Panc1 (cell line): ENCODE measurements around the gene R3HDM2. TPM values are rescaled to one million over a fixed set of nuclear protein-coding genes. Genes with fewer than 3 reads are reported as not detected.

Experiments used
- ATAC-seq: fragments of 200-7000 bp; cut with Tn5 transposase; 2 replicates; pipeline ENCODE4 v1.9.1; 2020; ENCODE audit warnings: mild to moderate bottlenecking, moderate library complexity
- BruUV-seq: library from RNA; stranded (reverse); fragments of 400-500 nt; replicated peaks from 2 replicates; lab custom pipeline; 2021; lab: Mats Ljungman, UMichigan
- CTCF ChIA-PET: fragments of 300-600 bp; sonication (Branson Sonifier 250); formaldehyde crosslinking; loops from one replicate; lab custom pipeline; 2022; ENCODE audit warnings: antibody characterized with exemption; lab: Charles Lee
- POLR2A ChIA-PET: fragments of 300-600 bp; sonication (Branson Sonifier 250); formaldehyde crosslinking; loops from one replicate; lab custom pipeline; 2022; ENCODE audit warnings: antibody characterized with exemption; lab: Charles Lee
- DNase-seq: peaks from one replicate; pipeline ENCODE4 v3.0.0-alpha.2; 2010; ENCODE audit warnings: low read depth, low spot score
- H3K27ac ChIP-seq: 2 replicates; pipeline ENCODE4 v1.5.1; 2011; ENCODE audit warnings: mild to moderate bottlenecking, low read length, inconsistent platforms
- H3K27me3 ChIP-seq: fragments of 200-500 bp; sonication (Bioruptor generic); 2 replicates; pipeline ENCODE4 v1.6.0; 2014; ENCODE audit warnings: low read length, inconsistent platforms; ENCODE audit not compliant: control insufficient read depth, insufficient read depth
- H3K36me3 ChIP-seq: fragments of 200-500 bp; sonication (Bioruptor generic); 2 replicates; pipeline ENCODE4 v1.5.1; 2014; ENCODE audit warnings: inconsistent platforms, mild to moderate bottlenecking, low read length, moderate library complexity; ENCODE audit not compliant: control insufficient read depth, insufficient read depth
- H3K4me1 ChIP-seq: 2 replicates; pipeline ENCODE4 v1.5.1; 2011; ENCODE audit warnings: inconsistent platforms, mild to moderate bottlenecking, low read length, moderate library complexity; ENCODE audit not compliant: control insufficient read depth, insufficient read depth
- H3K4me3 ChIP-seq, 2 experiments: 2 replicates each; pipeline ENCODE4 v1.5.1; 2011 to 2012; ENCODE audit warnings: low read depth in 2 of 2, low read length in 2 of 2, mild to moderate bottlenecking in 2 of 2, inconsistent platforms in 1 of 2, moderate library complexity in 1 of 2
- H3K9me3 ChIP-seq: fragments of 200-500 bp; sonication (Bioruptor generic); 2 replicates; pipeline ENCODE4 v1.5.1; 2014; ENCODE audit warnings: low read depth, mild to moderate bottlenecking, inconsistent platforms, low read length, moderate library complexity; ENCODE audit not compliant: control insufficient read depth, insufficient read depth
- POLR2AphosphoS5 ChIP-seq: IDR thresholded peaks from 2 replicates; pipeline ENCODE4 v1.6.1; 2012; ENCODE audit warnings: mild to moderate bottlenecking, low read depth, low read length, moderate library complexity
- SIN3A ChIP-seq: IDR thresholded peaks from 2 replicates; pipeline ENCODE4 v1.6.1; 2012; ENCODE audit warnings: low read depth, mild to moderate bottlenecking, low read length, moderate library complexity, borderline replicate concordance; ENCODE audit not compliant: insufficient read depth
- TCF7L2 ChIP-seq: IDR thresholded peaks from 2 replicates; pipeline ENCODE4 v1.6.1; 2011; ENCODE audit warnings: mild to moderate bottlenecking, low read depth, low read length, inconsistent platforms
- in situ Hi-C: cut with HindIII; loops from 2 replicates; pipeline ENCODE4 v1.10.0; 2016; ENCODE audit warnings: low sequenced_read_pairs, low pct_unique_long_range_greater_than_20kb
- intact Hi-C: fragments of 100-400 bp; cut with micrococcal nuclease; formaldehyde crosslinking; loops from one replicate; pipeline ENCODE4 v1.10.0; 2022; ENCODE audit not compliant: unreplicated experiment
- total RNA-seq: library from RNA; stranded (reverse); gene quantifications from one replicate; pipeline ENCODE4 v1.2.1, GENCODE V29; 2021; ENCODE audit not compliant: unreplicated experiment
- TF ChIP-seq, protein P1 (sequence below), 2 experiments: IDR thresholded peaks; 2 replicates each; pipeline ENCODE4 v1.6.1; 2011 to 2012; ENCODE audit warnings: low read depth in 2 of 2, control low read depth in 1 of 2, low read length in 1 of 2, mild to moderate bottlenecking in 1 of 2, moderate library complexity in 1 of 2; ENCODE audit not compliant: insufficient read depth in 1 of 2
- TF ChIP-seq, protein P2 (sequence below): fragments of 450-650 bp; IDR thresholded peaks from 2 replicates; pipeline ENCODE4 v1.5.1; 2017; ENCODE audit warnings: mild to moderate bottlenecking

R3HDM2 gene
- total RNA-seq, 1 experiment from 2014 or later: 56.5 TPM

DNA sequence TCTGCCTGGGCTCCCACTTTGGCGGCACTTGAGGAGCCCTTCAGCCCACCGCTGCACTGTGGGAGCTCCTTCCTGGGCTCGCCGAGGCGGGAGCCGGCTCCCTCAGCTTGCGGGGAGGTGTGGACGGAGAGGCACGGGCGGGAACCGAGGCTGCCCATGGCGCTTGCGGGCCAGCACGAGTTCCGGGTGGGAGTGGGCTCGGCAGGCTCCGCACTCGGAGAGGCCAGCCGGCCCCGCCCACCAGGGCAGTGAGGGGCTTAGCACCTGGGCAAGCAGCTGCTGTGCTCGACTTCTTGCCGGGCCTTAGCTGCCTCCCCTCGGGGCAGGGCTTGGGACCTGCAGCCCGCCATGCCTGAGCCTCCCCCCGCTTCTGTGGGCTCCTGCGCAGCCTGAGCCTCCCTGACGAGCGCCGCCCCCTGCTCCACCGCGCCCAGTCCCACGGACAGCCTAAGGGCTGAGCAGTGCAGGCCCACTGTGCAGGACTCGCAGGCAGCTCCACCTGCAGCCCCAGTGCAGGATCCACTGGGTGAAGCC lies 44.6 kb downstream of the R3HDM2 start:
- no peaks in the 10 kb centered on the region for H3K27me3 ChIP-seq
- H3K9me3 ChIP-seq: no peaks in the 10 kb centered on the region
- DNase-seq (no peak), ATAC-seq (no peak)
- no peak for TF ChIP-seq POLR2AphosphoS5
- TF ChIP-seq, protein P1, sequence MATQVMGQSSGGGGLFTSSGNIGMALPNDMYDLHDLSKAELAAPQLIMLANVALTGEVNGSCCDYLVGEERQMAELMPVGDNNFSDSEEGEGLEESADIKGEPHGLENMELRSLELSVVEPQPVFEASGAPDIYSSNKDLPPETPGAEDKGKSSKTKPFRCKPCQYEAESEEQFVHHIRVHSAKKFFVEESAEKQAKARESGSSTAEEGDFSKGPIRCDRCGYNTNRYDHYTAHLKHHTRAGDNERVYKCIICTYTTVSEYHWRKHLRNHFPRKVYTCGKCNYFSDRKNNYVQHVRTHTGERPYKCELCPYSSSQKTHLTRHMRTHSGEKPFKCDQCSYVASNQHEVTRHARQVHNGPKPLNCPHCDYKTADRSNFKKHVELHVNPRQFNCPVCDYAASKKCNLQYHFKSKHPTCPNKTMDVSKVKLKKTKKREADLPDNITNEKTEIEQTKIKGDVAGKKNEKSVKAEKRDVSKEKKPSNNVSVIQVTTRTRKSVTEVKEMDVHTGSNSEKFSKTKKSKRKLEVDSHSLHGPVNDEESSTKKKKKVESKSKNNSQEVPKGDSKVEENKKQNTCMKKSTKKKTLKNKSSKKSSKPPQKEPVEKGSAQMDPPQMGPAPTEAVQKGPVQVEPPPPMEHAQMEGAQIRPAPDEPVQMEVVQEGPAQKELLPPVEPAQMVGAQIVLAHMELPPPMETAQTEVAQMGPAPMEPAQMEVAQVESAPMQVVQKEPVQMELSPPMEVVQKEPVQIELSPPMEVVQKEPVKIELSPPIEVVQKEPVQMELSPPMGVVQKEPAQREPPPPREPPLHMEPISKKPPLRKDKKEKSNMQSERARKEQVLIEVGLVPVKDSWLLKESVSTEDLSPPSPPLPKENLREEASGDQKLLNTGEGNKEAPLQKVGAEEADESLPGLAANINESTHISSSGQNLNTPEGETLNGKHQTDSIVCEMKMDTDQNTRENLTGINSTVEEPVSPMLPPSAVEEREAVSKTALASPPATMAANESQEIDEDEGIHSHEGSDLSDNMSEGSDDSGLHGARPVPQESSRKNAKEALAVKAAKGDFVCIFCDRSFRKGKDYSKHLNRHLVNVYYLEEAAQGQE (IDR thresholded peaks at IDR 0.05; ENCODE audit: insufficient read depth in 1 of 2, low read depth in 2 of 2, low read length in 1 of 2): no peak
- TF ChIP-seq TCF7L2: no peak
- TF ChIP-seq, protein P2, sequence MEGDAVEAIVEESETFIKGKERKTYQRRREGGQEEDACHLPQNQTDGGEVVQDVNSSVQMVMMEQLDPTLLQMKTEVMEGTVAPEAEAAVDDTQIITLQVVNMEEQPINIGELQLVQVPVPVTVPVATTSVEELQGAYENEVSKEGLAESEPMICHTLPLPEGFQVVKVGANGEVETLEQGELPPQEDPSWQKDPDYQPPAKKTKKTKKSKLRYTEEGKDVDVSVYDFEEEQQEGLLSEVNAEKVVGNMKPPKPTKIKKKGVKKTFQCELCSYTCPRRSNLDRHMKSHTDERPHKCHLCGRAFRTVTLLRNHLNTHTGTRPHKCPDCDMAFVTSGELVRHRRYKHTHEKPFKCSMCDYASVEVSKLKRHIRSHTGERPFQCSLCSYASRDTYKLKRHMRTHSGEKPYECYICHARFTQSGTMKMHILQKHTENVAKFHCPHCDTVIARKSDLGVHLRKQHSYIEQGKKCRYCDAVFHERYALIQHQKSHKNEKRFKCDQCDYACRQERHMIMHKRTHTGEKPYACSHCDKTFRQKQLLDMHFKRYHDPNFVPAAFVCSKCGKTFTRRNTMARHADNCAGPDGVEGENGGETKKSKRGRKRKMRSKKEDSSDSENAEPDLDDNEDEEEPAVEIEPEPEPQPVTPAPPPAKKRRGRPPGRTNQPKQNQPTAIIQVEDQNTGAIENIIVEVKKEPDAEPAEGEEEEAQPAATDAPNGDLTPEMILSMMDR: no peak
- no peak for TF ChIP-seq SIN3A
- in situ Hi-C loops: no loop called here
- H3K27ac ChIP-seq: no peak overlapping the region
- H3K4me3 ChIP-seq: no peak overlapping the region
- intact Hi-C loops: no loop called here
- POLR2A ChIA-PET: no interaction called here
- peaks cover 13% of the 10 kb centered on the region; the same call in 1 of the 2 replicates for H3K4me1 ChIP-seq
- BruUV-seq: no TSS peak
- CTCF ChIA-PET: no interaction called here
- H3K36me3 ChIP-seq: no peaks in the 10 kb centered on the region

DNA sequence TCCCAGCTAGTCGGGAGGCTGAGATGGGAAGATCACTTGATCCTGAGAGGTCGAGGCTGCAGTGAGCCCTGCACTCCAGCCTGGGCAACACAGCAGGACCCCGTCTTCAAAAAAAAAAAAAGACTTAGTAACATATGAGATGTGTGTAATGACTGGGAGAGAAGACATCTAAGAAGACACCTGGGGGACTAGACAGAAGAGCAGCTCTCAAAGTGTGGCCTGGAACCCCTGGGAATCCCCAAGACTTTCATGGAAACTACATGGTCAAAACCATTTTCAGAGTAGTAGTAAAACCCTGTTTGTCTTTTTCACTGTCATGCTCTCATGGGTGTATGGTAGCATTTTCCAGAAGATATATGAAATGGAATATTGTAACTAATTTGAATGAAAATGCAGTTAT lies 45.3 kb downstream of the R3HDM2 start:
- ChIA-PET CTCF (no interaction called here), POLR2A (no interaction called here)
- Histone ChIP-seq H3K36me3 (no peaks in the 10 kb centered on the region), H3K4me1 (peaks cover 13% of the 10 kb centered on the region; the same call in 1 of the 2 replicates), H3K9me3 (no peaks in the 10 kb centered on the region), H3K27me3 (no peaks in the 10 kb centered on the region), H3K27ac (no peak overlapping the region), H3K4me3 (no peak overlapping the region)
- TF ChIP-seq, protein P1 (IDR thresholded peaks at IDR 0.05; ENCODE audit: insufficient read depth in 1 of 2, low read depth in 2 of 2, low read length in 1 of 2): no peak
- TF ChIP-seq, protein P2: no peak
- TF ChIP-seq POLR2AphosphoS5: no peak
- no peak for TF ChIP-seq SIN3A
- in situ Hi-C loops: no loop called here
- intact Hi-C loops: no loop called here
- no peak for ATAC-seq
- BruUV-seq: no TSS peak
- DNase-seq: no peak
